Esophagus squamous epithelium (tissue), 4 donors: ENCODE data around the gene CHST10.

Source experiments
- POLR2A ChIP-seq, 4 donors: fragments of 450-650 bp; IDR thresholded peaks; one replicate each; pipeline ENCODE4 v1.6.1; 2017; ENCODE audit warnings: antibody characterized with exemption in 4 of 4, mild to moderate bottlenecking in 4 of 4, moderate library complexity in 3 of 4
- TF ChIP-seq, protein P1 (sequence below), 6 experiments: fragments of 450-650 bp in 4 of 6; fragments of 200-600 bp in 2 of 6; sonication (generic) in 2 of 6; IDR thresholded peaks; one replicate each; pipeline ENCODE4 v1.5.1; 2016 to 2019; ENCODE audit warnings: antibody characterized with exemption in 6 of 6, mild to moderate bottlenecking in 4 of 6, moderate library complexity in 4 of 6

GRCh38 chr2:100423631-100424030 is 6.2 kb upstream of the CHST10 start:
- TF ChIP-seq, protein P1, sequence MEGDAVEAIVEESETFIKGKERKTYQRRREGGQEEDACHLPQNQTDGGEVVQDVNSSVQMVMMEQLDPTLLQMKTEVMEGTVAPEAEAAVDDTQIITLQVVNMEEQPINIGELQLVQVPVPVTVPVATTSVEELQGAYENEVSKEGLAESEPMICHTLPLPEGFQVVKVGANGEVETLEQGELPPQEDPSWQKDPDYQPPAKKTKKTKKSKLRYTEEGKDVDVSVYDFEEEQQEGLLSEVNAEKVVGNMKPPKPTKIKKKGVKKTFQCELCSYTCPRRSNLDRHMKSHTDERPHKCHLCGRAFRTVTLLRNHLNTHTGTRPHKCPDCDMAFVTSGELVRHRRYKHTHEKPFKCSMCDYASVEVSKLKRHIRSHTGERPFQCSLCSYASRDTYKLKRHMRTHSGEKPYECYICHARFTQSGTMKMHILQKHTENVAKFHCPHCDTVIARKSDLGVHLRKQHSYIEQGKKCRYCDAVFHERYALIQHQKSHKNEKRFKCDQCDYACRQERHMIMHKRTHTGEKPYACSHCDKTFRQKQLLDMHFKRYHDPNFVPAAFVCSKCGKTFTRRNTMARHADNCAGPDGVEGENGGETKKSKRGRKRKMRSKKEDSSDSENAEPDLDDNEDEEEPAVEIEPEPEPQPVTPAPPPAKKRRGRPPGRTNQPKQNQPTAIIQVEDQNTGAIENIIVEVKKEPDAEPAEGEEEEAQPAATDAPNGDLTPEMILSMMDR (IDR thresholded peaks at IDR 0.05), result no peak
- TF ChIP-seq POLR2A (IDR thresholded peaks at IDR 0.05), result no peak
